ENCODE results near the gene POLH. TPM values are rescaled to one million over a fixed set of nuclear protein-coding genes. Genes with fewer than 3 reads are reported as not detected.

The POLH gene
- total and polyA plus RNA-seq, 2 experiments from 2014 or later, result 5.8 to 7.9 TPM

- H3K27me3 ChIP-seq (ENCODE audit: insufficient read depth), result no peaks in the 10 kb centered on the region
- Mint-ChIP-seq H3K4me1 (no peaks in the 10 kb centered on the region), H3K36me3 (ENCODE audit: low read depth) (peaks cover 14% of the 10 kb centered on the region; the same call in 2 of the 3 replicates), H3K4me3 (no peak overlapping the region), H3K27ac (no peak overlapping the region), H3K27me3 (ENCODE audit: insufficient read depth, low read depth, poor library complexity) (peaks cover 2% of the 10 kb centered on the region), H3K9me3 (no peaks in the 10 kb centered on the region; the same call in 2 of the 3 replicates)
- ATAC-seq (no peak), DNase-seq (ENCODE audit: low spot score) (no peak)
- H3K79me2 ChIP-seq (replicated peaks; ENCODE audit: insufficient read depth), result no peaks in the 10 kb centered on the region
- no peaks in the 10 kb centered on the region for H3K9me2 ChIP-seq (ENCODE audit: insufficient read depth)
- H2AFZ ChIP-seq, result no peak overlapping the region
- no peak overlapping the region for H3K4me3 ChIP-seq
- no peaks in the 10 kb centered on the region for H3F3A ChIP-seq (replicated peaks; ENCODE audit: low read depth)
- 0 out of 2 replicates have a peak, but pooled peaks cover 2% of the 10 kb centered on the region for H3K36me3 ChIP-seq (ENCODE audit: insufficient read depth)
- H3K27ac ChIP-seq (ENCODE audit: low read depth), result no peak overlapping the region
- TF ChIP-seq NANOG (IDR thresholded peaks at IDR 0.05; ENCODE audit: borderline replicate concordance) (no peak), EZH2phosphoT487 (IDR thresholded peaks at IDR 0.05; ENCODE audit: unreplicated experiment) (no peak), ZNF114 (CRISPR knock-in tag; IDR thresholded peaks at IDR 0.05) (no peak), POLR2AphosphoS5 (IDR thresholded peaks at IDR 0.05; ENCODE audit: low read depth) (no peak), CTCF (conservative IDR thresholded peaks at IDR 0.05; ENCODE audit: low read depth in 2 of 2) (no peak), CREB1 (CRISPR knock-in tag; IDR thresholded peaks at IDR 0.05; ENCODE audit: low read depth) (no peak), ZNF331 (CRISPR knock-in tag; IDR thresholded peaks at IDR 0.05; ENCODE audit: low read depth) (no peak), STAT1 (IDR thresholded peaks at IDR 0.05; ENCODE audit: unreplicated experiment) (no peak), JUNB (IDR thresholded peaks at IDR 0.05; ENCODE audit: unreplicated experiment) (no peak), EZH2 (IDR thresholded peaks at IDR 0.05; ENCODE audit: low read depth, unreplicated experiment) (no peak)
- TF ChIP-seq, protein P1, sequence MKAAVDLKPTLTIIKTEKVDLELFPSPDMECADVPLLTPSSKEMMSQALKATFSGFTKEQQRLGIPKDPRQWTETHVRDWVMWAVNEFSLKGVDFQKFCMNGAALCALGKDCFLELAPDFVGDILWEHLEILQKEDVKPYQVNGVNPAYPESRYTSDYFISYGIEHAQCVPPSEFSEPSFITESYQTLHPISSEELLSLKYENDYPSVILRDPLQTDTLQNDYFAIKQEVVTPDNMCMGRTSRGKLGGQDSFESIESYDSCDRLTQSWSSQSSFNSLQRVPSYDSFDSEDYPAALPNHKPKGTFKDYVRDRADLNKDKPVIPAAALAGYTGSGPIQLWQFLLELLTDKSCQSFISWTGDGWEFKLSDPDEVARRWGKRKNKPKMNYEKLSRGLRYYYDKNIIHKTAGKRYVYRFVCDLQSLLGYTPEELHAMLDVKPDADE (IDR thresholded peaks at IDR 0.05), result no peak
- TF ChIP-seq, protein P2, sequence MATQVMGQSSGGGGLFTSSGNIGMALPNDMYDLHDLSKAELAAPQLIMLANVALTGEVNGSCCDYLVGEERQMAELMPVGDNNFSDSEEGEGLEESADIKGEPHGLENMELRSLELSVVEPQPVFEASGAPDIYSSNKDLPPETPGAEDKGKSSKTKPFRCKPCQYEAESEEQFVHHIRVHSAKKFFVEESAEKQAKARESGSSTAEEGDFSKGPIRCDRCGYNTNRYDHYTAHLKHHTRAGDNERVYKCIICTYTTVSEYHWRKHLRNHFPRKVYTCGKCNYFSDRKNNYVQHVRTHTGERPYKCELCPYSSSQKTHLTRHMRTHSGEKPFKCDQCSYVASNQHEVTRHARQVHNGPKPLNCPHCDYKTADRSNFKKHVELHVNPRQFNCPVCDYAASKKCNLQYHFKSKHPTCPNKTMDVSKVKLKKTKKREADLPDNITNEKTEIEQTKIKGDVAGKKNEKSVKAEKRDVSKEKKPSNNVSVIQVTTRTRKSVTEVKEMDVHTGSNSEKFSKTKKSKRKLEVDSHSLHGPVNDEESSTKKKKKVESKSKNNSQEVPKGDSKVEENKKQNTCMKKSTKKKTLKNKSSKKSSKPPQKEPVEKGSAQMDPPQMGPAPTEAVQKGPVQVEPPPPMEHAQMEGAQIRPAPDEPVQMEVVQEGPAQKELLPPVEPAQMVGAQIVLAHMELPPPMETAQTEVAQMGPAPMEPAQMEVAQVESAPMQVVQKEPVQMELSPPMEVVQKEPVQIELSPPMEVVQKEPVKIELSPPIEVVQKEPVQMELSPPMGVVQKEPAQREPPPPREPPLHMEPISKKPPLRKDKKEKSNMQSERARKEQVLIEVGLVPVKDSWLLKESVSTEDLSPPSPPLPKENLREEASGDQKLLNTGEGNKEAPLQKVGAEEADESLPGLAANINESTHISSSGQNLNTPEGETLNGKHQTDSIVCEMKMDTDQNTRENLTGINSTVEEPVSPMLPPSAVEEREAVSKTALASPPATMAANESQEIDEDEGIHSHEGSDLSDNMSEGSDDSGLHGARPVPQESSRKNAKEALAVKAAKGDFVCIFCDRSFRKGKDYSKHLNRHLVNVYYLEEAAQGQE (IDR thresholded peaks at IDR 0.05; ENCODE audit: unreplicated experiment), result no peak
- TF ChIP-seq, protein P3, sequence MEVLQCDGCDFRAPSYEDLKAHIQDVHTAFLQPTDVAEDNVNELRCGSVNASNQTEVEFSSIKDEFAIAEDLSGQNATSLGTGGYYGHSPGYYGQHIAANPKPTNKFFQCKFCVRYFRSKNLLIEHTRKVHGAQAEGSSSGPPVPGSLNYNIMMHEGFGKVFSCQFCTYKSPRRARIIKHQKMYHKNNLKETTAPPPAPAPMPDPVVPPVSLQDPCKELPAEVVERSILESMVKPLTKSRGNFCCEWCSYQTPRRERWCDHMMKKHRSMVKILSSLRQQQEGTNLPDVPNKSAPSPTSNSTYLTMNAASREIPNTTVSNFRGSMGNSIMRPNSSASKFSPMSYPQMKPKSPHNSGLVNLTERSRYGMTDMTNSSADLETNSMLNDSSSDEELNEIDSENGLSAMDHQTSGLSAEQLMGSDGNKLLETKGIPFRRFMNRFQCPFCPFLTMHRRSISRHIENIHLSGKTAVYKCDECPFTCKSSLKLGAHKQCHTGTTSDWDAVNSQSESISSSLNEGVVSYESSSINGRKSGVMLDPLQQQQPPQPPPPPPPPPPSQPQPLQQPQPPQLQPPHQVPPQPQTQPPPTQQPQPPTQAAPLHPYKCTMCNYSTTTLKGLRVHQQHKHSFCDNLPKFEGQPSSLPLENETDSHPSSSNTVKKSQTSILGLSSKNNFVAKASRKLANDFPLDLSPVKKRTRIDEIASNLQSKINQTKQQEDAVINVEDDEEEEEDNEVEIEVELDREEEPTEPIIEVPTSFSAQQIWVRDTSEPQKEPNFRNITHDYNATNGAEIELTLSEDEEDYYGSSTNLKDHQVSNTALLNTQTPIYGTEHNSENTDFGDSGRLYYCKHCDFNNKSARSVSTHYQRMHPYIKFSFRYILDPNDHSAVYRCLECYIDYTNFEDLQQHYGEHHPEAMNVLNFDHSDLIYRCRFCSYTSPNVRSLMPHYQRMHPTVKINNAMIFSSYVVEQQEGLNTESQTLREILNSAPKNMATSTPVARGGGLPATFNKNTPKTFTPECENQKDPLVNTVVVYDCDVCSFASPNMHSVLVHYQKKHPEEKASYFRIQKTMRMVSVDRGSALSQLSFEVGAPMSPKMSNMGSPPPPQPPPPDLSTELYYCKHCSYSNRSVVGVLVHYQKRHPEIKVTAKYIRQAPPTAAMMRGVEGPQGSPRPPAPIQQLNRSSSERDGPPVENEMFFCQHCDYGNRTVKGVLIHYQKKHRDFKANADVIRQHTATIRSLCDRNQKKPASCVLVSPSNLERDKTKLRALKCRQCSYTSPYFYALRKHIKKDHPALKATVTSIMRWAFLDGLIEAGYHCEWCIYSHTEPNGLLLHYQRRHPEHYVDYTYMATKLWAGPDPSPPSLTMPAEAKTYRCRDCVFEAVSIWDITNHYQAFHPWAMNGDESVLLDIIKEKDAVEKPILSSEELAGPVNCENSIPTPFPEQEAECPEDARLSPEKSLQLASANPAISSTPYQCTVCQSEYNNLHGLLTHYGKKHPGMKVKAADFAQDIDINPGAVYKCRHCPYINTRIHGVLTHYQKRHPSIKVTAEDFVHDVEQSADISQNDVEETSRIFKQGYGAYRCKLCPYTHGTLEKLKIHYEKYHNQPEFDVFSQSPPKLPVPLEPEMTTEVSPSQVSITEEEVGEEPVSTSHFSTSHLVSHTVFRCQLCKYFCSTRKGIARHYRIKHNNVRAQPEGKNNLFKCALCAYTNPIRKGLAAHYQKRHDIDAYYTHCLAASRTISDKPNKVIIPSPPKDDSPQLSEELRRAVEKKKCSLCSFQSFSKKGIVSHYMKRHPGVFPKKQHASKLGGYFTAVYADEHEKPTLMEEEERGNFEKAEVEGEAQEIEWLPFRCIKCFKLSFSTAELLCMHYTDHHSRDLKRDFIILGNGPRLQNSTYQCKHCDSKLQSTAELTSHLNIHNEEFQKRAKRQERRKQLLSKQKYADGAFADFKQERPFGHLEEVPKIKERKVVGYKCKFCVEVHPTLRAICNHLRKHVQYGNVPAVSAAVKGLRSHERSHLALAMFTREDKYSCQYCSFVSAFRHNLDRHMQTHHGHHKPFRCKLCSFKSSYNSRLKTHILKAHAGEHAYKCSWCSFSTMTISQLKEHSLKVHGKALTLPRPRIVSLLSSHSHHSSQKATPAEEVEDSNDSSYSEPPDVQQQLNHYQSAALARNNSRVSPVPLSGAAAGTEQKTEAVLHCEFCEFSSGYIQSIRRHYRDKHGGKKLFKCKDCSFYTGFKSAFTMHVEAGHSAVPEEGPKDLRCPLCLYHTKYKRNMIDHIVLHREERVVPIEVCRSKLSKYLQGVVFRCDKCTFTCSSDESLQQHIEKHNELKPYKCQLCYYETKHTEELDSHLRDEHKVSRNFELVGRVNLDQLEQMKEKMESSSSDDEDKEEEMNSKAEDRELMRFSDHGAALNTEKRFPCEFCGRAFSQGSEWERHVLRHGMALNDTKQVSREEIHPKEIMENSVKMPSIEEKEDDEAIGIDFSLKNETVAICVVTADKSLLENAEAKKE (CRISPR knock-in tag; IDR thresholded peaks at IDR 0.05), result no peak
- no peak overlapping the region for H3K4me2 ChIP-seq
- no peaks in the 10 kb centered on the region; the same call in 1 of the 2 replicates for H4K20me1 ChIP-seq (replicated peaks; ENCODE audit: insufficient read depth)
- no peaks in the 10 kb centered on the region for H3K4me1 ChIP-seq (ENCODE audit: insufficient read depth)
These were observed 28.2 kb downstream of the POLH start for GRCh38 chr6:43604174-43604573.

All from GM23338 (cell line).